Measurements from ENCODE around the gene AMY1C. TPM values are rescaled to one million over a fixed set of nuclear protein-coding genes. Genes with fewer than 3 reads are reported as not detected.
"Not testable (repeated sequence)": the region's sequence is repeated elsewhere in the genome, so short reads cannot be mapped to it uniquely, and the experiment has no call there.

Gene AMY1C
- total and polyA plus RNA-seq, 2 donors (not counting 1 experiment from before 2014, with no cell fraction given), result not detected

DNA sequence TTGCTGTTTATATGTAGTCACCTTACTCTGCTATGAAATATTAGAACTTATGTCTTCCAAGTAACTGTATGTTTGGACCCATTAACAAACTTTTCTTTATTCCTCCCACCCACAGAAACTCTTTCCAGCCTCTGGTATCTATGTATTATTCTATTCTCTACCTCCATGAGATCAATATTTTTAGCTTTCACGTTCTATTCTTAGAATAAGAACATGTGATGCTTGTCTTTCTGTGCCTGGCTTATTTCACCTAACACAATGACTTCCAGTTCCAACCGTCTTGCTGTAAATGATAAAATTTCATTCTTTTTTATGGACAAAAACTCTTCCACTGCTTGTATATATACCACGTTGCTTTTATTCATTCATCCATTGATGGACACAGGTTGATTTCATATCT lies 14.4 kb upstream of the AMY1C start:
- not testable (repeated sequence) for H3K9me3 ChIP-seq (ENCODE audit: control insufficient read depth, insufficient read depth, low read depth, low read length); H3K4me3 ChIP-seq (replicated peaks in 1 of 4; ENCODE audit: control extremely low read depth in 1 of 4, insufficient read depth in 1 of 4, low read depth in 3 of 4, low read length in 4 of 4); H3K79me2 ChIP-seq (ENCODE audit: control insufficient read depth, insufficient read depth, low read length); H3K27me3 ChIP-seq (ENCODE audit: control insufficient read depth, insufficient read depth, low read length); H3K27ac ChIP-seq (ENCODE audit: insufficient read depth, low read length); DNase-seq (ENCODE audit: low read depth in 2 of 2); H4K20me1 ChIP-seq (ENCODE audit: control insufficient read depth, extremely low read depth, insufficient read depth, low read length); H2AFZ ChIP-seq (ENCODE audit: low read length); H3K36me3 ChIP-seq (ENCODE audit: control insufficient read depth, insufficient read depth, low read length); H3K9ac ChIP-seq (ENCODE audit: insufficient read depth, low read length); H3K4me1 ChIP-seq (ENCODE audit: control insufficient read depth, extremely low read depth, insufficient read depth, low read length); H3K4me2 ChIP-seq (ENCODE audit: extremely low read depth, insufficient read depth, low read length)

DNA sequence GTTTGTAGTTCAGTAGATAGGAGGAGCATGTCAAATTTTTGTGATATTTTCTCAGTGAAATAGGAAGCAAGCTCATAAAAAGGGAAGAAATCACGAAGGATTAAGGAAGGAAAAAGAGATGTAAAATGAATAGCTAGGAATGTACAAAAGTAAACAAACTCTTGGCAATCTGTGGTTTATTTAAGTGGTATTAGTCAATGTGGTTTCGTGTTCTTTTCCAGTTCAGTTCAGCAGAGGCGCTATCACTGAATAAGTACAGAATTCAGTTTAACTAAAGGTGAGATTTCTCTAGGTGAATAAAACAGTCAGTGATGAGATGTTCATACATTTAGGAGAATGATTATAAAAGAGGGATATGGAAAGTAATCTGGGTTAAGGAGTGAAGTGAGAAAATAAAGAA lies 11.7 kb upstream of the AMY1C start:
- H3K27ac ChIP-seq (ENCODE audit: insufficient read depth, low read length); H3K27me3 ChIP-seq (ENCODE audit: control insufficient read depth, insufficient read depth, low read length); H4K20me1 ChIP-seq (ENCODE audit: control insufficient read depth, extremely low read depth, insufficient read depth, low read length); H3K36me3 ChIP-seq (ENCODE audit: control insufficient read depth, insufficient read depth, low read length); H3K4me2 ChIP-seq (ENCODE audit: extremely low read depth, insufficient read depth, low read length); H2AFZ ChIP-seq (ENCODE audit: low read length); DNase-seq (ENCODE audit: low read depth in 2 of 2); H3K4me3 ChIP-seq (replicated peaks in 1 of 4; ENCODE audit: control extremely low read depth in 1 of 4, insufficient read depth in 1 of 4, low read depth in 3 of 4, low read length in 4 of 4); H3K9ac ChIP-seq (ENCODE audit: insufficient read depth, low read length); H3K79me2 ChIP-seq (ENCODE audit: control insufficient read depth, insufficient read depth, low read length); H3K9me3 ChIP-seq (ENCODE audit: control insufficient read depth, insufficient read depth, low read depth, low read length); H3K4me1 ChIP-seq (ENCODE audit: control insufficient read depth, extremely low read depth, insufficient read depth, low read length): not testable (repeated sequence)

DNA sequence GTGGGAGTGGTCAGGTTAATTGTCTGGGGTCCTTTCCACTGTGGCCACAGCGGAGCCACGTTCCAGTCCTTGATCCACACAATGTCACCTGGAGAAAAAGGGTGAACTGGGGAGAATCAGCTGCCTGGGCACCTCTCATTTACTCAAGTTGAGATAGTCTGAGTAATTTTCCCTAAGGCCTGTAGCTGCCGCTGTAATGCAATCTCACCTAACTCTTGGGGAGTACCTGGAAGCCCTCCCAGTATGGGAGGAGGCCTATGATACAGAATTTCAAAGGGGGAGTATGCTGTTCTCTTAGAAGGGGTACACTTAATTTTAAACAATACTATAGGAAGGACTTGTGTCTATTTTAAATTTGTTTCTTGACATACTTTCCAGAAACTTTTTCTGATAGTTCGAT lies 5.2 kb upstream of the AMY1C start:
- H3K9me3 ChIP-seq (ENCODE audit: control insufficient read depth, insufficient read depth, low read depth, low read length); H3K4me1 ChIP-seq (ENCODE audit: control insufficient read depth, extremely low read depth, insufficient read depth, low read length); H3K36me3 ChIP-seq (ENCODE audit: control insufficient read depth, insufficient read depth, low read length); H3K9ac ChIP-seq (ENCODE audit: insufficient read depth, low read length); H3K27me3 ChIP-seq (ENCODE audit: control insufficient read depth, insufficient read depth, low read length); H3K4me2 ChIP-seq (ENCODE audit: extremely low read depth, insufficient read depth, low read length); H3K4me3 ChIP-seq (replicated peaks in 1 of 4; ENCODE audit: control extremely low read depth in 1 of 4, insufficient read depth in 1 of 4, low read depth in 3 of 4, low read length in 4 of 4); H3K79me2 ChIP-seq (ENCODE audit: control insufficient read depth, insufficient read depth, low read length); H2AFZ ChIP-seq (ENCODE audit: low read length); H3K27ac ChIP-seq (ENCODE audit: insufficient read depth, low read length); H4K20me1 ChIP-seq (ENCODE audit: control insufficient read depth, extremely low read depth, insufficient read depth, low read length); DNase-seq (ENCODE audit: low read depth in 2 of 2): not testable (repeated sequence)

DNA sequence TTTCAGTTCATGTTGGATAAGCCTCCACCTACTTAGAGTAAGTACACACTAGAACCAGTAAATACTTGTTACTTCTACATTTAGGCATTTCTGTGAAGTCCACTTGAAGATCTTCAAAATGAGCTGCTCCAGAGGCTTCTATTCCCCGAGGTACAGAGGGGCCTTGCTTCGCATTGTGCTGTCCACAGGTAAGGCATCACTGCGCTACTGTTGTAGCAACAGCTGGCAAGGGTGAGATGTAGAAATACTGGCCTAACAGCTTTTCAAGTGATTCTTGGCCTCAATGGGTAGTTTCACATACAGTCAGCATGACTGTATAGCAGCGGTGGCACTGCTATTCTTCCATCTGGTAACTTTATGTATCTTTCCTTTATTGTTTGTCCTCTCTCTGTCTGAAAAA lies 4.7 kb upstream of the AMY1C start:
- H3K9me3 ChIP-seq (ENCODE audit: control insufficient read depth, insufficient read depth, low read depth, low read length); H2AFZ ChIP-seq (ENCODE audit: low read length); H3K27ac ChIP-seq (ENCODE audit: insufficient read depth, low read length); H3K4me2 ChIP-seq (ENCODE audit: extremely low read depth, insufficient read depth, low read length); H4K20me1 ChIP-seq (ENCODE audit: control insufficient read depth, extremely low read depth, insufficient read depth, low read length); H3K4me1 ChIP-seq (ENCODE audit: control insufficient read depth, extremely low read depth, insufficient read depth, low read length); H3K27me3 ChIP-seq (ENCODE audit: control insufficient read depth, insufficient read depth, low read length); DNase-seq (ENCODE audit: low read depth in 2 of 2); H3K4me3 ChIP-seq (replicated peaks in 1 of 4; ENCODE audit: control extremely low read depth in 1 of 4, insufficient read depth in 1 of 4, low read depth in 3 of 4, low read length in 4 of 4); H3K36me3 ChIP-seq (ENCODE audit: control insufficient read depth, insufficient read depth, low read length); H3K9ac ChIP-seq (ENCODE audit: insufficient read depth, low read length); H3K79me2 ChIP-seq (ENCODE audit: control insufficient read depth, insufficient read depth, low read length): not testable (repeated sequence)

DNA sequence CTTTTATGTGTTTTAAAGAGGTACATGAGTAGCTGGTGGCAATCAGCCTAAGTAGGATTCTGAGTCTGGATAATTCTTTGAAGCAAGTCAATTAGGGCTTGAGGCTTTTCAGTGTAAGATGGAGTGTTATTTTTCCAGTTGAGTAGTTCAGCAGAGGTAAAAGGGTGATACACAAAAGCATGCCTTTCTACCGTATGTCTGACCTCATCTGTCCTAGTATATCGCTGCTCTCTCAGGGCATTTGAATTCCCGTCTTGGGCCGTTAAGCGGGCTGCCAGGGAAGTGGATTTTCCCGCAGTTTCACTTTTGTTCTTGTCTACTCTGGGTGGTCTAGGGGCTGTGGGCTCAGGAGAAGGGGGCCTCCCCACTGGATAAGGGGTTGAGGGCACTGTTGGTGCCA lies 1.4 kb upstream of the AMY1C start:
- H2AFZ ChIP-seq (ENCODE audit: low read length); H3K27ac ChIP-seq (ENCODE audit: insufficient read depth, low read length); H3K4me2 ChIP-seq (ENCODE audit: extremely low read depth, insufficient read depth, low read length); H4K20me1 ChIP-seq (ENCODE audit: control insufficient read depth, extremely low read depth, insufficient read depth, low read length); H3K9me3 ChIP-seq (ENCODE audit: control insufficient read depth, insufficient read depth, low read depth, low read length); DNase-seq (ENCODE audit: low read depth in 2 of 2); H3K4me1 ChIP-seq (ENCODE audit: control insufficient read depth, extremely low read depth, insufficient read depth, low read length); H3K4me3 ChIP-seq (replicated peaks in 1 of 4; ENCODE audit: control extremely low read depth in 1 of 4, insufficient read depth in 1 of 4, low read depth in 3 of 4, low read length in 4 of 4); H3K9ac ChIP-seq (ENCODE audit: insufficient read depth, low read length); H3K27me3 ChIP-seq (ENCODE audit: control insufficient read depth, insufficient read depth, low read length); H3K36me3 ChIP-seq (ENCODE audit: control insufficient read depth, insufficient read depth, low read length); H3K79me2 ChIP-seq (ENCODE audit: control insufficient read depth, insufficient read depth, low read length): not testable (repeated sequence)

Measured in fibroblast of lung (primary cell).